ENCODE data around the gene SNRPB2.

SNRPB2 gene

GRCh38 chr20:16729080-16729479 lies 746 bp upstream of the SNRPB2 start:
- DNase-seq (ENCODE audit: low read depth in 2 of 3, low spot score in 2 of 3) = no peak

- no peak for DNase-seq (ENCODE audit: low read depth in 2 of 3, low spot score in 2 of 3)
Observed at GRCh38 chr20:16732506-16733152, 2.8 kb downstream of the SNRPB2 start.

- no peak for DNase-seq (ENCODE audit: low read depth in 2 of 3, low spot score in 2 of 3)
Observed at GRCh38 chr20:16740365-16741072, 10.7 kb downstream of the SNRPB2 start.

- no peak for DNase-seq (ENCODE audit: low read depth in 2 of 3, low spot score in 2 of 3)
Observed at GRCh38 chr20:16744178-16744807, 14.5 kb downstream of the SNRPB2 start.

GRCh38 chr20:16745204-16745603 lies 15.4 kb downstream of the SNRPB2 start:
- DNase-seq (ENCODE audit: low read depth in 2 of 3, low spot score in 2 of 3) = no peak

GRCh38 chr20:16747291-16747811 lies 17.5 kb downstream of the SNRPB2 start:
- no peak for DNase-seq (ENCODE audit: low read depth in 2 of 3, low spot score in 2 of 3)

GRCh38 chr20:16748308-16748900 lies 18.6 kb downstream of the SNRPB2 start, which contains the start of gene OTOR:
TSS of gene OTOR (plus strand) at chr20:16748358. CDS start at chr20:16748402, 44 bp downstream.
- no peak for DNase-seq (ENCODE audit: low read depth in 2 of 3, low spot score in 2 of 3)

- DNase-seq (ENCODE audit: low read depth in 2 of 3, low spot score in 2 of 3) = no peak
Observed at GRCh38 chr20:16749573-16749972, 19.7 kb downstream of the SNRPB2 start.

GRCh38 chr20:16752082-16752481 lies 22.3 kb downstream of the SNRPB2 start:
- no peak for DNase-seq (ENCODE audit: low read depth in 2 of 3, low spot score in 2 of 3)

- DNase-seq (ENCODE audit: low read depth in 2 of 3, low spot score in 2 of 3) = no peak
Observed at GRCh38 chr20:16752901-16753300, 23.1 kb downstream of the SNRPB2 start.

GRCh38 chr20:16758454-16759180 lies 28.8 kb downstream of the SNRPB2 start:
- DNase-seq (ENCODE audit: low read depth in 2 of 3, low spot score in 2 of 3) = no peak

- no peak for DNase-seq (ENCODE audit: low read depth in 2 of 3, low spot score in 2 of 3)
Observed at GRCh38 chr20:16759181-16759563, 29.3 kb downstream of the SNRPB2 start.

GRCh38 chr20:16760431-16761304 lies 30.8 kb downstream of the SNRPB2 start:
- no peak for DNase-seq (ENCODE audit: low read depth in 2 of 3, low spot score in 2 of 3)

GRCh38 chr20:16761305-16761829 lies 31.5 kb downstream of the SNRPB2 start:
- peak in 1 of 3 experiments; percentile 5 for DNase-seq (ENCODE audit: low read depth in 2 of 3, low spot score in 2 of 3)

- DNase-seq (ENCODE audit: low read depth in 2 of 3, low spot score in 2 of 3) = no peak
Observed at GRCh38 chr20:16764560-16764959, 34.7 kb downstream of the SNRPB2 start.

- DNase-seq (ENCODE audit: low read depth in 2 of 3, low spot score in 2 of 3) = no peak
Observed at GRCh38 chr20:16771213-16771612, 41.4 kb downstream of the SNRPB2 start.

- no peak for DNase-seq (ENCODE audit: low read depth in 2 of 3, low spot score in 2 of 3)
Observed at GRCh38 chr20:16775961-16776360, 46.1 kb downstream of the SNRPB2 start.

- DNase-seq (ENCODE audit: low read depth in 2 of 3, low spot score in 2 of 3) = no peak
Observed at GRCh38 chr20:16777126-16777525, 47.3 kb downstream of the SNRPB2 start.

- no peak for DNase-seq (ENCODE audit: low read depth in 2 of 3, low spot score in 2 of 3)
Observed at GRCh38 chr20:16778159-16778558, 48.3 kb downstream of the SNRPB2 start.

GRCh38 chr20:16781496-16781895 lies 51.7 kb downstream of the SNRPB2 start:
- DNase-seq (ENCODE audit: low read depth in 2 of 3, low spot score in 2 of 3) = no peak

All from activated CD8-positive, alpha-beta memory T cell treated with anti-CD3 and anti-CD28 coated beads for 48 hours (primary cell).